H1 (cell line): ENCODE results near the gene PAK6. TPM values are rescaled to one million over a fixed set of nuclear protein-coding genes. Genes with fewer than 3 reads are reported as not detected.
A peak's percentile ranks its signal among the peaks of the same experiment; 100 is the strongest.

Experiments used
- CTCF ChIA-PET: fragments of 300-600 bp; sonication (Branson Sonifier 250); formaldehyde crosslinking; loops from one replicate; lab custom pipeline; 2021; ENCODE audit not compliant: partially characterized antibody; lab: Charles Lee
- POLR2A ChIA-PET: fragments of 300-600 bp; sonication (Branson Sonifier 250); formaldehyde crosslinking; loops from one replicate; lab custom pipeline; 2021; ENCODE audit warnings: inconsistent platforms; ENCODE audit not compliant: partially characterized antibody; lab: Charles Lee
- DNase-seq, 2 experiments: peaks; one replicate each; pipeline versions ENCODE4 v3.0.0 to v3.0.0-alpha.2; 2010 to 2022; ENCODE audit warnings: low spot score in 2 of 2, low read depth in 1 of 2, mixed read lengths in 1 of 2
- FAIRE-seq: peaks from 2 replicates; lab custom pipeline; 2011; peaks lifted over from hg19 to GRCh38; lab: Jason Lieb, UNC
- H2AFZ ChIP-seq: 2 replicates; pipeline ENCODE4 v1.8.1; 2012; ENCODE audit warnings: low read length, inconsistent platforms
- H2AK5ac ChIP-seq: 2 replicates; pipeline ENCODE4 v1.6.1; 2013; ENCODE audit warnings: low read depth, low read length
- H2BK120ac ChIP-seq: replicated peaks from 2 replicates; pipeline ENCODE3; 2013; ENCODE audit warnings: low read depth, low read length, inconsistent platforms
- H2BK12ac ChIP-seq: 2 replicates; pipeline ENCODE4 v1.6.1; 2013; ENCODE audit warnings: low read depth, low read length
- H2BK15ac ChIP-seq: 2 replicates; pipeline ENCODE4 v1.6.1; 2013; ENCODE audit warnings: low read length
- H2BK20ac ChIP-seq: 2 replicates; pipeline ENCODE4 v1.6.1; 2013; ENCODE audit warnings: low read length
- H2BK5ac ChIP-seq: 2 replicates; pipeline ENCODE4 v1.6.1; 2013; ENCODE audit warnings: low read depth, low read length
- H3K14ac ChIP-seq: 2 replicates; pipeline ENCODE4 v1.6.1; 2013; ENCODE audit warnings: inconsistent platforms; ENCODE audit not compliant: insufficient read length
- H3K18ac ChIP-seq: 2 replicates; pipeline ENCODE4 v1.6.1; 2013; ENCODE audit warnings: low read length; ENCODE audit errors: extremely low read depth
- H3K23ac ChIP-seq: 2 replicates; pipeline ENCODE4 v1.6.1; 2013; ENCODE audit warnings: inconsistent platforms; ENCODE audit not compliant: insufficient read length
- H3K23me2 ChIP-seq: 2 replicates; pipeline ENCODE4 v1.6.1; 2013; ENCODE audit warnings: low read depth, low read length
- H3K27ac ChIP-seq: 2 replicates; pipeline ENCODE4 v1.6.1; 2011; ENCODE audit warnings: low read depth, low read length, inconsistent platforms
- H3K27me3 ChIP-seq, 4 experiments: replicated peaks in 1 of 4; 1 replicate in 1 of 4; 2 replicates in 3 of 4; pipeline versions ENCODE4 v1.6.1 to v1.8.1; 2011 to 2013; ENCODE audit warnings: low read length in 3 of 4, mild to moderate bottlenecking in 3 of 4, inconsistent platforms in 2 of 4, mixed read lengths in 2 of 4, moderate library complexity in 1 of 4; ENCODE audit not compliant: control insufficient read depth in 3 of 4, insufficient read depth in 3 of 4; ENCODE audit errors: extremely low read depth in 1 of 4
- H3K36me3 ChIP-seq, 4 experiments: 2 replicates each; pipeline versions ENCODE4 v1.6.1 to v1.8.1; 2011 to 2013; ENCODE audit warnings: mild to moderate bottlenecking in 4 of 4, low read length in 3 of 4, moderate library complexity in 2 of 4, control low read depth in 1 of 4, inconsistent platforms in 1 of 4; ENCODE audit not compliant: insufficient read depth in 4 of 4, control insufficient read depth in 2 of 4
- H3K4ac ChIP-seq: replicated peaks from 2 replicates; pipeline ENCODE3; 2013; ENCODE audit warnings: low read length, low read depth, mixed read lengths, inconsistent platforms; ENCODE audit not compliant: insufficient read length
- H3K4me1 ChIP-seq, 4 experiments: replicated peaks in 1 of 4; 1 replicate in 1 of 4; 2 replicates in 3 of 4; pipeline versions ENCODE4 v1.6.1 to v1.8.1; 2011 to 2013; ENCODE audit warnings: low read length in 3 of 4, inconsistent platforms in 2 of 4, mixed read lengths in 1 of 4; ENCODE audit not compliant: insufficient read depth in 4 of 4, control insufficient read depth in 3 of 4
- H3K4me2 ChIP-seq, 2 experiments: 2 replicates each; pipeline versions ENCODE4 v1.6.1 to v1.8.1; 2011 to 2013; ENCODE audit warnings: low read depth in 2 of 2, low read length in 2 of 2, control low read depth in 1 of 2, inconsistent platforms in 1 of 2, mild to moderate bottlenecking in 1 of 2; ENCODE audit not compliant: insufficient read depth in 1 of 2
- H3K4me3 ChIP-seq, 4 experiments: fragments of 200-600, 300-600 bp in 1 of 4; sonication (generic), shearing (Covaris generic), sonication (Bioruptor Twin) in 1 of 4; 2 replicates each; pipeline versions ENCODE4 v1.5.1 to v1.8.1; 2011 to 2016; ENCODE audit warnings: low read length in 4 of 4, low read depth in 3 of 4, control low read depth in 2 of 4, inconsistent platforms in 2 of 4, mild to moderate bottlenecking in 2 of 4, mixed read lengths in 1 of 4, moderate library complexity in 1 of 4; ENCODE audit not compliant: insufficient read depth in 2 of 4; ENCODE audit errors: extremely low read depth in 1 of 4
- H3K56ac ChIP-seq: replicated peaks from 2 replicates; pipeline ENCODE3; 2013; ENCODE audit warnings: low read depth, mild to moderate bottlenecking, mixed read lengths, low read length, inconsistent platforms; ENCODE audit not compliant: insufficient read length
- H3K79me1 ChIP-seq: 2 replicates; pipeline ENCODE4 v1.6.1; 2013; ENCODE audit warnings: low read depth, low read length, control low read depth
- H3K79me2 ChIP-seq, 2 experiments: 2 replicates each; pipeline versions ENCODE4 v1.6.1 to v1.8.1; 2012 to 2013; ENCODE audit warnings: low read length in 2 of 2, mild to moderate bottlenecking in 2 of 2, inconsistent platforms in 1 of 2; ENCODE audit not compliant: insufficient read depth in 2 of 2, control insufficient read depth in 1 of 2
- H3K9ac ChIP-seq, 4 experiments: replicated peaks in 1 of 4; 1 replicate in 1 of 4; 2 replicates in 3 of 4; pipeline versions ENCODE4 v1.6.1 to v1.8.1; 2011 to 2013; ENCODE audit warnings: low read depth in 3 of 4, low read length in 3 of 4, control low read depth in 2 of 4, mild to moderate bottlenecking in 2 of 4, moderate library complexity in 2 of 4, inconsistent platforms in 1 of 4; ENCODE audit errors: extremely low read depth in 1 of 4
- H3K9me3 ChIP-seq, 2 experiments: 2 replicates each; pipeline versions ENCODE4 v1.6.1 to v1.8.1; 2012 to 2013; ENCODE audit warnings: mild to moderate bottlenecking in 2 of 2, moderate library complexity in 2 of 2, control low read depth in 1 of 2, inconsistent platforms in 1 of 2, low read depth in 1 of 2, low read length in 1 of 2, mixed read lengths in 1 of 2; ENCODE audit not compliant: insufficient read depth in 2 of 2
- H4K20me1 ChIP-seq, 2 experiments: replicated peaks in 1 of 2; 2 replicates each; pipeline versions ENCODE3 to v1.8.1; 2011 to 2013; ENCODE audit warnings: inconsistent platforms in 2 of 2, low read length in 2 of 2, mild to moderate bottlenecking in 1 of 2; ENCODE audit not compliant: insufficient read depth in 2 of 2, control insufficient read depth in 1 of 2
- H4K5ac ChIP-seq: 2 replicates; pipeline ENCODE4 v1.6.1; 2013; ENCODE audit warnings: low read length, low read depth, mixed read lengths, inconsistent platforms; ENCODE audit not compliant: insufficient read length
- H4K8ac ChIP-seq: 2 replicates; pipeline ENCODE4 v1.8.0; 2013; ENCODE audit warnings: mild to moderate bottlenecking, moderate library complexity, low read length, inconsistent platforms; ENCODE audit not compliant: insufficient read depth; ENCODE audit errors: extremely low read depth
- H4K91ac ChIP-seq: replicated peaks from 2 replicates; pipeline ENCODE3; 2013; ENCODE audit warnings: low read length, mixed read lengths, inconsistent platforms; ENCODE audit not compliant: insufficient read length
- ATF3 ChIP-seq: IDR thresholded peaks from 2 replicates; pipeline ENCODE4 v1.6.1; 2011; ENCODE audit warnings: low read depth, mild to moderate bottlenecking, low read length; ENCODE audit not compliant: insufficient read depth
- CTBP2 ChIP-seq: IDR thresholded peaks from 2 replicates; pipeline ENCODE4 v1.7.0; 2011; ENCODE audit warnings: borderline replicate concordance, mild to moderate bottlenecking, moderate library complexity, mixed read lengths, low read length; ENCODE audit not compliant: insufficient read depth, insufficient read length
- EP300 ChIP-seq, 2 experiments: IDR thresholded peaks; 1 replicate in 1 of 2; 2 replicates in 1 of 2; pipeline ENCODE4 v1.6.1; 2011 to 2012; ENCODE audit warnings: low read depth in 2 of 2, low read length in 2 of 2, mild to moderate bottlenecking in 2 of 2, borderline replicate concordance in 1 of 2, inconsistent platforms in 1 of 2, moderate library complexity in 1 of 2
- KDM4A ChIP-seq: IDR thresholded peaks from one replicate; pipeline ENCODE4 v1.7.1; 2012; ENCODE audit warnings: low read depth, mild to moderate bottlenecking, moderate library complexity, low read length, inconsistent platforms; ENCODE audit not compliant: severe bottlenecking
- KDM5A ChIP-seq: fragments of 200-600 bp; IDR thresholded peaks from 2 replicates; pipeline ENCODE4 v1.7.1; 2012; ENCODE audit warnings: mild to moderate bottlenecking, low read length, inconsistent platforms, mixed read lengths
- MAX ChIP-seq: IDR thresholded peaks from 2 replicates; pipeline ENCODE4 v1.6.1; 2012; ENCODE audit warnings: inconsistent platforms
- NANOG ChIP-seq: IDR thresholded peaks from 2 replicates; pipeline ENCODE4 v1.6.1; 2011; ENCODE audit warnings: low read length, low read depth, mild to moderate bottlenecking, inconsistent platforms; ENCODE audit not compliant: insufficient read depth, poor library complexity, severe bottlenecking
- SIRT6 ChIP-seq: IDR thresholded peaks from one replicate; pipeline ENCODE4 v1.7.1; 2012; ENCODE audit warnings: low read length, inconsistent platforms
- SP1 ChIP-seq: IDR thresholded peaks from 2 replicates; pipeline ENCODE4 v1.6.1; 2011; ENCODE audit warnings: low read depth, low read length
- SUZ12 ChIP-seq: fragments of 200-600 bp; sonication (generic); IDR thresholded peaks from 2 replicates; pipeline ENCODE4 v1.6.1; 2012; ENCODE audit warnings: mild to moderate bottlenecking, inconsistent platforms, low read length, moderate library complexity, mixed read lengths
- WGBS, 2 experiments: shearing (Covaris generic) in 1 of 2; methylation state at CpG; one replicate each; pipeline versions ENCODE4 v1.1.6 to v1.1.7; 2013 to 2015; ENCODE audit warnings: low lambda C conversion rate in 2 of 2, mixed read lengths in 2 of 2, inconsistent platforms in 1 of 2, low coverage in 1 of 2, missing lambda C conversion rate in 1 of 2; ENCODE audit not compliant: insufficient replicate concordance in 2 of 2, insufficient coverage in 1 of 2, insufficient read length in 1 of 2; ENCODE audit errors: extremely low coverage in 1 of 2, missing lambda C conversion rate in 1 of 2; 5-methylcytosine and 5-hydroxymethylcytosine counted together
- polyA plus RNA-seq, 7 experiments: library from polyadenylated mRNA; depleted of rRNA in 3 of 7; stranded (reverse) in 5 of 7; unstranded in 2 of 7; fragments of >200 nt in 5 of 7; fragments of 200-250 nt in 2 of 7; gene quantifications; 1 replicate in 5 of 7; 2 replicates in 1 of 7; 4 replicates in 1 of 7; pipeline versions ENCODE4 v1.2.1 to v1.2.3, GENCODE V29; 2011 to 2013; ENCODE audit warnings: missing spikeins in 2 of 7, mixed read lengths in 2 of 7
- total RNA-seq: library from RNA; stranded (reverse); fragmentation: NEBNext Ultra II Directional; extraction: Animal tissue kit (Norgen Biotek cat#: 25700); gene quantifications from 2 replicates; pipeline ENCODE4 v1.2.1, GENCODE V29; 2021

The PAK6 gene
- total and polyA plus RNA-seq, 2 of the 8 experiments (the other 6 are each of a cell fraction or from before 2014, with no cell fraction given): 6.9 to 9.4 TPM

DNA sequence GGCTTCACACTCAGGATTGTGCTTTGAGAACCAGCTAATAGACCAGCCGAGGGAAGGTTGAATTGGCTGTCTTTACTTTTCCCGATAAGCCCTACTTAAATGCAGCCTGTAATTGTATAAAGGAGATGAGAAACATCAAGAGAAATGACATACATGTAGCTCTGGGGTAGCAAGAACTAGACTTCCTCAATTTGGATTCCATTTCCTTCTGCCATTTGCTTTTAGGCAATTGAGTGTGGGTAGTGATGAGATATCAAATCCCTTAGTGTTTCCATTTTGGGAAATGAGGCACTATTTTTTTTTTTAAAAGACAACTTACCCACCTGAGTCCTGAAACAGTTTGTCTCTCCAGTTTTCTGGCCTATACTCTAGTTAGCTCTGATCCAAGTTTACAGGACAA, 86.8 kb downstream of the PAK6 start:
- Histone ChIP-seq H4K8ac (no peak overlapping the region), H3K79me2 (peaks cover 0 to 14% of the 10 kb centered on the region in 2 experiments; a peak in 3 of 4 replicates), H3K4me2 (peak overlapping the region; percentile 58 to 82; a peak in 3 of 4 replicates), H3K18ac (no peak overlapping the region), H3K27ac (no peak overlapping the region), H2AFZ (no peak overlapping the region), H2BK12ac (no peak overlapping the region), H3K27me3 (peaks cover 0 to 20% (median 9%) of the 10 kb centered on the region in 4 experiments; a peak in 4 of 7 replicates), H2BK15ac (no peak overlapping the region), H3K14ac (no peak overlapping the region), H3K36me3 (peaks cover 0 to 11% (median 0%) of the 10 kb centered on the region in 4 experiments; a peak in 3 of 8 replicates), H4K5ac (no peak overlapping the region), H3K4me1 (peaks cover 23 to 45% (median 33%) of the 10 kb centered on the region in 4 experiments), H4K91ac (no peak overlapping the region), H3K79me1 (no peaks in the 10 kb centered on the region; the same call in 1 of the 2 replicates), H3K9ac (no peak overlapping the region), H3K4me3 (peak overlapping the region in 1 of 4 experiments; percentile 72; a peak in 1 of 8 replicates), H2BK120ac (no peak overlapping the region), H3K23me2 (peaks cover 13% of the 10 kb centered on the region), H3K4ac (no peak overlapping the region), H3K56ac (no peak overlapping the region), H2BK5ac (no peak overlapping the region), H2AK5ac (no peak overlapping the region), H3K9me3 (no peaks in the 10 kb centered on the region; a peak in 1 of 4 replicates), H2BK20ac (no peak overlapping the region), H3K23ac (no peak overlapping the region), H4K20me1 (no peaks in the 10 kb centered on the region)
- DNase-seq (no peak), FAIRE-seq (no peak)
- WGBS, 2 experiments: 97% methylated on average over 2 of the region's 2 CpGs; no CpG with 5 or more reads in 1 of the 2 experiments
- POLR2A ChIA-PET: interaction anchor here (1.2 to 5.6 kb wide), 3 partner anchors 12 to 19 kb away, joined by 3 to 66 read pairs (median 3); partner anchors contain the start of gene CCDC9B
- CTCF ChIA-PET: interaction anchor here (0.7 to 21.1 kb wide), 12 partner anchors 12 to 169 kb away, joined by 3 to 295 read pairs (median 4); partner anchors contain the start of gene CCDC9B
- TF ChIP-seq KDM4A: no peak
- TF ChIP-seq KDM5A: no peak
- no peak for TF ChIP-seq SIRT6
- TF ChIP-seq NANOG: no peak
- no peak for TF ChIP-seq ATF3
- no peak for TF ChIP-seq EP300 (IDR thresholded peaks at IDR 0.05; ENCODE audit: borderline replicate concordance in 1 of 2, low read depth in 2 of 2, low read length in 2 of 2)
- TF ChIP-seq CTBP2: no peak
- no peak for TF ChIP-seq SP1
- no peak for TF ChIP-seq MAX
- TF ChIP-seq SUZ12: no peak
